ENCODE measurements around the gene ANKLE2.

The ANKLE2 gene

DNA sequence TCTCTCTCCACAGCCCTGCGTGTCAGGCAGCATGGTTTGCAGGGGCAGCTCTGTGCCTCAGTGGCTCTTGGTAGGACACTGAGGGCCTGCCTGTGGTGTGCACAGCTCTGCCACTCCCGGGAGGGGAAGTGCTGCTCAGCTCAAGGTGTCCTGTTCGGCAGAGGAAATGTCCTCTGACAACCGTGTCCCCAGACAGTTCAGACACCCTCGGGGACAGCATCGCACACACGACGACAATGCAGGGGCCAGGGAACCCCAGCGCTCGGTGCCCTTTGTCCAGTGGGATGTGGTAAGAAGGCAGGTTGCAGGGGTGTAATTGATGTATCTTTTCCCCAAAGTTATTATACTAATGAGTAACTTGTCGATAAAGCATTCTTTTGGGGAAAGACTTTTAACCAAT is 14.2 kb downstream of the ANKLE2 start:
- no peak for DNase-seq (ENCODE audit: low read depth in 1 of 2, low spot score in 1 of 2)

DNA sequence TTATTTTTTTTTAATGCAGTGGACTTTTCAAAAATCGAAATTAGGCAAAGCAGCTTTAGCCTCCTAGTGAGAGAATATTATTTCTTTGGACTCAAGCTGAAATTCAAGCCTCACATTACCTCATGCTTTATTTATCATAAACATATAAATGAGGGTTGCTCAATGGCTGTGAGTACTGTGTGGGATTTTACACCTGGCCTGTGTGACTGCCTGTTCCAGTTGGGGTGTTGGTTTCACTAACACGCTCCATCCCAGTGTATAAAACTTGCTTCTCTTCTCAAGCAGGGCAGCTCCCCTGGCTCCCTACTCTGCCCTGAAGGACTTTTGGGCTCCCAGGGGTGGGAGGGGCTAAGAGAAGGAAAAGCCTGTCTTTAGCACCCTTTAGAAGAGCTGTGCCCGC is 15.0 kb downstream of the ANKLE2 start:
- DNase-seq (ENCODE audit: low read depth in 1 of 2, low spot score in 1 of 2), result no peak

DNA sequence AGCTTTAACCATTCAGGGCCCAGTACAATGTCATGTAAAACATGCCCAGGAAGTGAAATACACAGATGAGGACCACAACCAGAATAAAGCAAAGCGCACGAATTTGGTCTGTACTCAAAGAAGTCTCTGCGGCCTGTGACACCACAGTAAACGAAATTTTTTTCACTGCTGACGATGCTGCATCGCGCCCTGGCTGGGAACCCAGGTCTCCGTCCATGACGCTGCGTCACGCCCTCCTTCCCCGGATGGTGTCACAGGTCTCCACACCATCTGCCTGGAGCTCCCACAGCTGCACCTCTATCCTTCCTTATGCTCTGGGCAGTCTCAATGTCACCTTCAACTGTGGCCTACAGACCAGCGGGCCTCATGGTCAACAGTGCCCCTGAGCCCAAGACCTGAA is 17.8 kb downstream of the ANKLE2 start:
- DNase-seq (ENCODE audit: low read depth in 1 of 2, low spot score in 1 of 2), result no peak

DNA sequence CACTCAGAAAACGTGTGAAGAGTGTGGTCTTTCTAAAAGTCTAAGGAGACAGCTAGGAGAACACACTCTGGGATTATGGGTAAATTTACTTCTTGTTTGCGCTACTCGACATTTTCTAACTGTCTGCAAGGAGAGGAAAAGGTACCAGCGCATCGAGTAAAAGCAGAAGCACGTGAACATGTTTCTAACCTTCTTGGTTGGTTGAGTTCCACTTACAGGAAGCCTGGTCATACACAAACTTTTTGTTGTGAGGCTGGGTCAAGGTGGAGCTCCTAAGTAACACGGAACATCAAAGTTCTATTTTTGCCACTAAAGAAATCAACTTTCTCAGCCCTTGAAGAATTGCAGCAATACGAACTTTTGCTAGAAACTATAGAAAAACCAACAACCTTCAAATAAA is 20.0 kb downstream of the ANKLE2 start:
- no peak for DNase-seq (ENCODE audit: low read depth in 1 of 2, low spot score in 1 of 2)

GRCh38 chr12:132740652-132741051 is 21.0 kb downstream of the ANKLE2 start:
- DNase-seq (ENCODE audit: low read depth in 1 of 2, low spot score in 1 of 2), result no peak

DNA sequence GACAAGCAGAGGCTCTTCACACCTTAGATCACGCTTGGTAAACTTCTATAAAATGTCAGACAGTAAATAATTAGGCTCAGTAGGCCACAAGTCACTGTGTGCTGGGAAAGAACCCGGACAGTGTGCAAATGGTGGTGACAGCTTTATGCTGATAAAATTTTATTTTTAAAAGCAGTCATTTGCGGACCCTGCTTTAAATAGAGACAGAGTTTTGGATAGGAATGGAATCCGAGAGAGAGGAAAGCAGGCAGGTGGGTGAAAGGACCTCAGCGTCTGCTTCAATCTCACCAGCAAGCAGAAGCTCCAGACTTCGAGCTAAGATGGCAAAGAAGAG is 21.4 kb downstream of the ANKLE2 start:
- no peak for DNase-seq (ENCODE audit: low read depth in 1 of 2, low spot score in 1 of 2)

DNA sequence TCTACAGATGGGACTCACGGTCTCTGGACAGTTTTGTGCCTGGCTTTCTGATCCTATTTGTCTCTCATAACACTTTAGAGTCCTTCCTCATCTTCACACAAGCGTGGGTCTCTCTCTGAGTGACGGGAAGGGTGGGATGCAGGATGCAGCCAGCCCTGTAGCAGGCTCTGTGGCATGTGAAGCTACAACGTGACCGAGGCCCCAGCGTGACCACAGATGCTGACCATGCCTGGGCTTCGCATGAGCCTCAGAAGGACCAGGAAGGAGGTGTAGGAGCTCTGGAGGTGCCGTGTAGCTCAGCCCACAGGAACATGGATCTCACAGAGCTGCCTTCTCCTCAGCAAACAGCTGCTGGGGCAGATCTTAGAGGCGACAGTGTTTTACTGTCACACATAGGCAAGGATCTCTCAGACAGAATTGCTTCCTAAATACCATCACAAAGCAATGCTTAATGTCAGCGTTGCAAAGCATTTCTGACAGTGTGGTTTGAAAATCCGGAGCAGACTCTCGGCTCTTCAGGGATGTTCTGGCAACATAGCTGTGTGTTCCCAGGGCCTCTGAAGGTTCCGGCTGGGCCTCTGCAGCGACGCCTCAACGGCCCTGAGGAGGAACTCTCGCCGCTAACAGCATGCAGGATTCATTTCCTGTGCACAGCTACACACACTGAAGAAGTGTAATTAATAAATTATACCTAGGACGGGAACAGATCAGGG is 21.9 kb downstream of the ANKLE2 start:
- no peak for DNase-seq (ENCODE audit: low read depth in 1 of 2, low spot score in 1 of 2)

DNA sequence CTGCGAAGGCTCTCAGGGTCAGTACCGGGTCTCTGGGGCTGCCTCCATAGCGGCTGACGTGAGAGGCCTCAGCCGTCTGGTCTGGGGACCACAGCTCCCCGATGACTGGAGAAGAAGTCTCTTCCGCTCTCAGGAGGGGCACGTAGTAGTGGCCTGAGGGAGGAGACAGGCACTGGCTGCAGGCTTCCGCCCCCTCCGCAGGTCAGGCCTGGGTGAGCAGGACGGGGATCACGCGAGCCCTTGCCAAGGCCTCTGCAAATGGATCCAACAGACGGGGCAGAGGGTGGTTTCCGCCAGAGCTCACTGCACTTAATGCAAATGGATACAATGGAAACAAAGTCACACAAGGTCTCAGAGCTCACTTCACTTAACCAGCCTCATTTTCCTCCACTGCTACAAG is 24.7 kb downstream of the ANKLE2 start:
- DNase-seq (ENCODE audit: low read depth in 1 of 2, low spot score in 1 of 2), result no peak

- no peak for DNase-seq (ENCODE audit: low read depth in 1 of 2, low spot score in 1 of 2)
Measured at GRCh38 chr12:132736378-132736777, 25.3 kb downstream of the ANKLE2 start.

DNA sequence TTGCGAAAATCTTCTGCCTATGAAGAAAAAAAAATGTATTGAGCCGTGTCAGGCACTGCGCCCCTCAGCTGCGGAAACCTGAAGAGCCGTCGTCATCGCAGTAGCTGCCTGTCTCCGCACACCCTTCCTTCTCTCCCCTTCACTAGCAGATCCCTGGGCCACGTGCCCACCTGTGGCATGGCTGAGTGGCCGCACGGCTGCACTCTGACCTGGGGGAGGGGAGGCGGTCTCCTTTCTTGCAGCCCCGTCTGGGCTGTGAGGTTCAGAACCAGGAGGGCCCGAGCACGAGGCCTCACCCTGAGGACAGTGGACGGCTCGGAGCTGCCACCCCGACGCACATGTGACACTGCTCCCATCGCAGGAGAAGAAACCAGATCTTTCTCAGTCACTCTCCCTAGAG is 26.1 kb downstream of the ANKLE2 start:
- DNase-seq (ENCODE audit: low read depth in 1 of 2, low spot score in 1 of 2), result no peak

DNA sequence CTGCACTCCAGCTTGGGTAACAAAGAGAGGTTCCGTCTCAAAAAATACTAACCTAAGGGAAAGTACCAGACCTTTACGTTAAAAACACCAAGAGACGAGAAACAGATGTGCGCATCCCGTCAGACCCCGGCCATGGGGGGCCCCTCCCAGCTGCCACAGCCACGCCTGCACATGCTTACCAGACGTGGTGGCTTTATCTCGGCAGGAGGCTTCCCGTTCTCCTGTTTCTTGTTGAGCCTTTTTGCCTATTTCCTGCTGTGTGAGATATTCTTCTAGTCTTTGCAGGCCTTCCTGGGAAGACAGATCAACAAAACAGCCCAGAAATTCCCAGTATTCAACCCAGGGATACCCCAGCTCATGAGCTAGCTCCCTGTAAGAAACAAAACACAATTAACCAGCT is 27.4 kb downstream of the ANKLE2 start:
- no peak for DNase-seq (ENCODE audit: low read depth in 1 of 2, low spot score in 1 of 2)

- no peak for DNase-seq (ENCODE audit: low read depth in 1 of 2, low spot score in 1 of 2)
Measured at GRCh38 chr12:132731574-132731973, 30.1 kb downstream of the ANKLE2 start.

GRCh38 chr12:132730353-132730752 is 31.3 kb downstream of the ANKLE2 start:
- no peak for DNase-seq (ENCODE audit: low read depth in 1 of 2, low spot score in 1 of 2)

DNA sequence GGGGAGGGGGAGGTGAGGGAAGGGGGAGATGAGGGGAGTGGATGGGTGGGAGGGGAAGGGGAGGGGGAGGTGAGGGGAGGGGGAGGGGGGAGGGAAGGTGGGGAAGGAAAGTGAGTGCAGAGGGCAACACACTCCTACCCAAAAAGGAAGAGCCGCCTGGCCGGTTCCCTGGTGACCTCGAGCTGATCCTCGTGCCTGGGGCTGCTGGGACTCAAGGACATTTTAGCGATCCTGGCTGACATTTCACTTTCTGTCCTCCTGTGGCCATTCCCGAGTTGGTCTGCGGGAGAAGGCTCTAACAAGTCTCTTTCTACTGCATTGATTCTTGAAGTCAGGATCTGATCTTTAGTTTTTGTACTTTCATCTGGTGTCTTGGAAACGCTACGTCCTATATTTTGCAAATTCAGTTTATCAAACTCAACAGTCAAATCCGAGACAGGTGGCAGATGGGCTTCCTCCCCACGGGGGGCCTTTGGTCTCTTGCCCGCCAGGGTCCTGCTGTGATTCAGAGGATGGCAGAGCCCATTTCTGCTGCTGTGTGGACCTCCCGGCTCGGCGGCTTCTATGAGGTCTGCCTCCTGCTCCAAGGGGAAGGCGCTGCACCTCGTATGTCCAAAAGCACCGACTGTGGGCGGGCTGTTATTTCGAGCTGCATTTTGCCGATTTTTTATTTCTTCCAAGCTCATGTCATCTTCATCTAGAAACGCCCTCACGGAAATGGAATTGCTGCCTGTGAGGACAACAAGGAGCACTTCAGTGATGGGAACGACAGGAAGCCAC is 31.9 kb downstream of the ANKLE2 start:
- no peak for DNase-seq (ENCODE audit: low read depth in 1 of 2, low spot score in 1 of 2)

- DNase-seq (ENCODE audit: low read depth in 1 of 2, low spot score in 1 of 2), result no peak
Measured at GRCh38 chr12:132728502-132728901, 33.1 kb downstream of the ANKLE2 start.

DNA sequence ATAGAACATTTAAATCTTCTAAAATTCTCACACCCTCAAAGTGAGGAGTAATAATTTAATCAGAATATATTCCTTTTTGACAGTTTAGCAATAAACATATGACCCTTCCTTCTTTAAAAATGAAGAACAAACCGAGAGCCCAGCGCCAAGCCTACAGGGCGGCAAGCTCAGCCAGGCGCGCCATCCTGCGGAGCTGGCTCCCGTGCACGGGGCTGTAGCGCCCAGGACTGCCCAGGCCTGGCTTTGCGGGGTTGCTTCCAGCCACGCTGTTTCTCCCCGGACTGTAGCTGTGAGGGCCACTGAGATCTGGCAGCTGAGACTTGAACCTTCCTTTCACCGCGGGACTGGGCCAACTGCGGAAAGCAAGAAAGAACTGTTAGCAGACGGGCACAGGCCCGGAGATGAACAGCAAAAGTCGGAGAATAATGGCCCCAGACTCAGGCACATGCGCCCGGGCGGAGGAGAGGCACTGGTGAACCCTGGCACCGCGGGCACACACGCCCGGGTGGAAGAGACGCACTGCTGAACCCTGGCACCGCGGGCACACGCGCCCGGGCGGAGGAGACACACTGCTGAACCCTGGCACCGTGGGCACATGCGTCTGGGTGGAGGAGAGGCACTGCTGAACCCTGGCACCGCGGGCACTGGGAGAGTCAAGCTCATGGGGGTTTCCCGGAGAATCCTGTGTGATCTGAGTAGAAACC is 34.4 kb downstream of the ANKLE2 start:
- DNase-seq (ENCODE audit: low read depth in 1 of 2, low spot score in 1 of 2), result no peak

DNA sequence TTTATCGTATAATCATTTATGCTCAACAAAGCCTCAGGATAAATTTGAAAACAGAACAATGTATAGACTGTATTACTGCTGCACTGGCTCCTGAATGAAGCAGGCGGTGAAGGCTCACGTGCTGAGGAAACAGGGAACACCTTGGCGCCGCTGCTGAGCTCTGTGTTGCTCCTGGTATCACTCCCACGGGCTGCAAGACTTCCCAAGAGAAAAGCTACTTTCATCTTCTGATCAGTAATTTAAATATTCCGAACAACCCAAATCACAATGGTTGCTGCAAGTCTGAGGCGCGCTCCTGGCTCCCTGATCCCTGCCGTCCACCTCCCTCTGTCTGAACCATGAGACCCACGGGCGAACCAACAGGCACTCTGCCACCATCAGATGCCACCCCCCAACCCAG is 35.2 kb downstream of the ANKLE2 start:
- no peak for DNase-seq (ENCODE audit: low read depth in 1 of 2, low spot score in 1 of 2)

DNA sequence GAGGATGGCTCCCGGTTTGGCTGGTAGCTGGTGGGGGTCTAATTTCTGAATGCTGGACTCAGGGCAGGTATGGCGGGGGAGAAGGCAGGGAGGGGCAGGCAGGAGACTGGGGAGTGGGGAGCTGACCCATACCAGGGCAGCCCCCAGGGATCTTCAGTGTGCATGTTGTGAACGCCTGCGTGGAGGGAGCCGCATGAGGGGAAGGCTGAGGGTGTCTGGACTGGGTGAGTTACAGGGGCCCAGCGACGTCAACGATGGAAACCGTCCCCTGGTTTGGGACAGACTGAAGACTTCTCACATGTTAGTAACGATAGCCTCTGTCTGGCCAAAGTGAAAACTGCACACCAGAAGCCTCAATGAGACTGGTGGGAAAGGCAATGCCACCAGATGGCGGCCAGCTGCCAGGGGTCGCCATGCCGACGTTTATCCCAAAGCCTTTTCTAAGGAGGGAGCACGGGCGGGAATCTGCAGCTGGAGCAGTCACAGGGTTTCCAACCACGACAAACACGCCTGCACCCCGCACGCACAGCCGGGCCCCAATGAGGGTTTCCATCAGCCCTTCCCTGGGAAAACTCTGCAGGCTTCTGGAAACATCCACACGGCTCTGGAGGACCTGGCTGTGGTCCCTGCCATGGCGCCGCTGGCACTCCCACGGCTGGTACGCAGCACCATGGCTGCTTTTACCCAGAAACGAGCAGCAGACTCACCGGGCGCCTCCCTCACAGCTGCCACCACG is 37.0 kb downstream of the ANKLE2 start:
- DNase-seq (ENCODE audit: low read depth in 1 of 2, low spot score in 1 of 2), result no peak

DNA sequence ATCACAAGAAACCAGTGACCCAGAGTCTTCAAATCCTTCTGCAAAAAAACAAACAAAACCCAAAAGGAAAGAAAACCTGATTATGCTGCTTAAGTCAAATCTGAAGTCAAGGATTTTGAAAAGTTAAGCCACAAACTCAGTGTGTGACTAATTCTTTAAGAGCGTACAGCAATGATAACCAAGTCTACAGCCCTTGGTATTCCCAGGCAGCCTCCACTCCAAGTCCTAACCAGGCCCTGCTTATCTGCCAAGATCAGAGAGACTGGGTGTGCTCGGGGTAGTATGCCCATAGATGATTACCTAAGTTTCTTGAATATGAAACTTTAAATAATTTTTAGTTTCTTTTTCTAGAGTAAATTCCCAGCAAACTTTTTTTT is 37.9 kb downstream of the ANKLE2 start:
- no peak for DNase-seq (ENCODE audit: low read depth in 1 of 2, low spot score in 1 of 2)

DNA sequence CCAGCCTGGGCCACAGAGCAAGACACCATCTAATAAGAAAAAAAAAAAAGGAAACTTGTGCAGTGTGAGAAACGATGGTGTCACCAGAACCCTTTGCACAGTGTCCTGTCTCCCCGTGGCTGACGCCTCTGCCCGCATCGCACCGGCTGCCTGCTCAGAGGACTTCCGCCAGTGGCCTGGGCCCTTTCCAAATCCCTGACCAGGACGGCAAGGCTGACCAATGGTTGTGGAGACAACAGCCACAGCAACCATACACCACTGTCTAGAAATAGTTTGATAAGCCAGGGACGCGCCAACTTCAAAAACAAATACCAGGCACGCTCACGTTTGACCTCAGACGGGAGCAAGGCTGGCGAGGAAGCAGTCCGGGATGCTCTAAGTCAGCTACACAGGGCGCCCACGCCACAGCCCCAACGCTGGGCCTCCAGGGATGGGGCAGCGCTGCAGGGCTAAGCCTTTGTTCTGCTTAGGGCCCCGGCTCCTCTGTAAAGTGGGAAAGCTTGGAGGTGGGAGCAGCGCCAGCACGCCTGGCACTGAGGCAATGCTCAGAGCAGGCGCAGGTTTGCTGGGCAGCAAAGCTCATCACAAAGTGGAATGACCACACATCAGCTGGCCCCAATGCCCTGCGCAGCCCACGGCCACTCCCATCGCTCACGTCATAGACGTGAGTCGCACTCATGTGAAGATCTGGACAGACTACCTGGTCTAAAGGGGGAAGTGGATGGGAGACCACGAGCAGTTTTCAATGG is 38.4 kb downstream of the ANKLE2 start:
- no peak for DNase-seq (ENCODE audit: low read depth in 1 of 2, low spot score in 1 of 2)
